LNCaP clone FGC (cell line): ENCODE measurements around the gene PXMP2.

Source experiments
- DNase-seq: peaks from one replicate; pipeline ENCODE4 v3.0.0-alpha.2; 2011; ENCODE audit warnings: low read depth
- H3K4me3 ChIP-seq: 2 replicates; pipeline ENCODE4 v1.5.1; 2011; ENCODE audit warnings: mild to moderate bottlenecking, low read depth, low read length, control low read depth
- TF ChIP-seq, protein P1 (sequence below): IDR thresholded peaks from 2 replicates; pipeline ENCODE4 v1.5.1; 2012; ENCODE audit warnings: mild to moderate bottlenecking; ENCODE audit not compliant: control insufficient read depth, insufficient read depth; ENCODE audit errors: extremely low read depth

PXMP2 gene

DNA sequence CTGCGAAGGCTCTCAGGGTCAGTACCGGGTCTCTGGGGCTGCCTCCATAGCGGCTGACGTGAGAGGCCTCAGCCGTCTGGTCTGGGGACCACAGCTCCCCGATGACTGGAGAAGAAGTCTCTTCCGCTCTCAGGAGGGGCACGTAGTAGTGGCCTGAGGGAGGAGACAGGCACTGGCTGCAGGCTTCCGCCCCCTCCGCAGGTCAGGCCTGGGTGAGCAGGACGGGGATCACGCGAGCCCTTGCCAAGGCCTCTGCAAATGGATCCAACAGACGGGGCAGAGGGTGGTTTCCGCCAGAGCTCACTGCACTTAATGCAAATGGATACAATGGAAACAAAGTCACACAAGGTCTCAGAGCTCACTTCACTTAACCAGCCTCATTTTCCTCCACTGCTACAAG is 49.5 kb downstream of the PXMP2 start:
- TF ChIP-seq, protein P1, sequence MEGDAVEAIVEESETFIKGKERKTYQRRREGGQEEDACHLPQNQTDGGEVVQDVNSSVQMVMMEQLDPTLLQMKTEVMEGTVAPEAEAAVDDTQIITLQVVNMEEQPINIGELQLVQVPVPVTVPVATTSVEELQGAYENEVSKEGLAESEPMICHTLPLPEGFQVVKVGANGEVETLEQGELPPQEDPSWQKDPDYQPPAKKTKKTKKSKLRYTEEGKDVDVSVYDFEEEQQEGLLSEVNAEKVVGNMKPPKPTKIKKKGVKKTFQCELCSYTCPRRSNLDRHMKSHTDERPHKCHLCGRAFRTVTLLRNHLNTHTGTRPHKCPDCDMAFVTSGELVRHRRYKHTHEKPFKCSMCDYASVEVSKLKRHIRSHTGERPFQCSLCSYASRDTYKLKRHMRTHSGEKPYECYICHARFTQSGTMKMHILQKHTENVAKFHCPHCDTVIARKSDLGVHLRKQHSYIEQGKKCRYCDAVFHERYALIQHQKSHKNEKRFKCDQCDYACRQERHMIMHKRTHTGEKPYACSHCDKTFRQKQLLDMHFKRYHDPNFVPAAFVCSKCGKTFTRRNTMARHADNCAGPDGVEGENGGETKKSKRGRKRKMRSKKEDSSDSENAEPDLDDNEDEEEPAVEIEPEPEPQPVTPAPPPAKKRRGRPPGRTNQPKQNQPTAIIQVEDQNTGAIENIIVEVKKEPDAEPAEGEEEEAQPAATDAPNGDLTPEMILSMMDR: no peak
- H3K4me3 ChIP-seq: no peak overlapping the region
- no peak for DNase-seq

DNA sequence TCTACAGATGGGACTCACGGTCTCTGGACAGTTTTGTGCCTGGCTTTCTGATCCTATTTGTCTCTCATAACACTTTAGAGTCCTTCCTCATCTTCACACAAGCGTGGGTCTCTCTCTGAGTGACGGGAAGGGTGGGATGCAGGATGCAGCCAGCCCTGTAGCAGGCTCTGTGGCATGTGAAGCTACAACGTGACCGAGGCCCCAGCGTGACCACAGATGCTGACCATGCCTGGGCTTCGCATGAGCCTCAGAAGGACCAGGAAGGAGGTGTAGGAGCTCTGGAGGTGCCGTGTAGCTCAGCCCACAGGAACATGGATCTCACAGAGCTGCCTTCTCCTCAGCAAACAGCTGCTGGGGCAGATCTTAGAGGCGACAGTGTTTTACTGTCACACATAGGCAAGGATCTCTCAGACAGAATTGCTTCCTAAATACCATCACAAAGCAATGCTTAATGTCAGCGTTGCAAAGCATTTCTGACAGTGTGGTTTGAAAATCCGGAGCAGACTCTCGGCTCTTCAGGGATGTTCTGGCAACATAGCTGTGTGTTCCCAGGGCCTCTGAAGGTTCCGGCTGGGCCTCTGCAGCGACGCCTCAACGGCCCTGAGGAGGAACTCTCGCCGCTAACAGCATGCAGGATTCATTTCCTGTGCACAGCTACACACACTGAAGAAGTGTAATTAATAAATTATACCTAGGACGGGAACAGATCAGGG is 52.4 kb downstream of the PXMP2 start:
- TF ChIP-seq, protein P1: no peak
- no peak overlapping the region for H3K4me3 ChIP-seq
- DNase-seq: no peak

DNA sequence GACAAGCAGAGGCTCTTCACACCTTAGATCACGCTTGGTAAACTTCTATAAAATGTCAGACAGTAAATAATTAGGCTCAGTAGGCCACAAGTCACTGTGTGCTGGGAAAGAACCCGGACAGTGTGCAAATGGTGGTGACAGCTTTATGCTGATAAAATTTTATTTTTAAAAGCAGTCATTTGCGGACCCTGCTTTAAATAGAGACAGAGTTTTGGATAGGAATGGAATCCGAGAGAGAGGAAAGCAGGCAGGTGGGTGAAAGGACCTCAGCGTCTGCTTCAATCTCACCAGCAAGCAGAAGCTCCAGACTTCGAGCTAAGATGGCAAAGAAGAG is 52.9 kb downstream of the PXMP2 start:
- no peak overlapping the region for H3K4me3 ChIP-seq
- TF ChIP-seq, protein P1: no peak
- no peak for DNase-seq

DNA sequence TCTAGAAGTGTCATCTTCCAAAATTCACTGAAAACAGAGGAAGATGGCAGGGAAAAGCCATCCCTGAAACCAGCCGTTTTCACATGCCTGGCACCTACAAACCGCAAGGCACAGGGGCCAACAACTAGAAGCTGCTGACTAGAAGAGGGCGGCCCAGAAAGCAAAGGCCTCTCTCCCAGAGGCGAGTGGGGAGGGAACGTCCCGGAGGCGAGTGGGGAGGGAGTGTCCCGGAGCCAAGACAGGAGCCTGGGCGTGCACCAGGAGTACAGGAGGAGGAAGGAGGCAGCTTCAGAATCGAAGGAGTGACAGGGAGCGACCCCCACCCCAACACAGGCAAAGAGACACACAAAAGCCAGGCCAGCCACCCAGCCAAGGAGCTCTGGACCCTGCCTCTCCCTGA is 53.3 kb downstream of the PXMP2 start:
- no peak for DNase-seq
- no peak overlapping the region for H3K4me3 ChIP-seq
- TF ChIP-seq, protein P1: no peak

DNA sequence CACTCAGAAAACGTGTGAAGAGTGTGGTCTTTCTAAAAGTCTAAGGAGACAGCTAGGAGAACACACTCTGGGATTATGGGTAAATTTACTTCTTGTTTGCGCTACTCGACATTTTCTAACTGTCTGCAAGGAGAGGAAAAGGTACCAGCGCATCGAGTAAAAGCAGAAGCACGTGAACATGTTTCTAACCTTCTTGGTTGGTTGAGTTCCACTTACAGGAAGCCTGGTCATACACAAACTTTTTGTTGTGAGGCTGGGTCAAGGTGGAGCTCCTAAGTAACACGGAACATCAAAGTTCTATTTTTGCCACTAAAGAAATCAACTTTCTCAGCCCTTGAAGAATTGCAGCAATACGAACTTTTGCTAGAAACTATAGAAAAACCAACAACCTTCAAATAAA is 54.2 kb downstream of the PXMP2 start:
- TF ChIP-seq, protein P1: no peak
- no peak for DNase-seq
- no peak overlapping the region for H3K4me3 ChIP-seq

DNA sequence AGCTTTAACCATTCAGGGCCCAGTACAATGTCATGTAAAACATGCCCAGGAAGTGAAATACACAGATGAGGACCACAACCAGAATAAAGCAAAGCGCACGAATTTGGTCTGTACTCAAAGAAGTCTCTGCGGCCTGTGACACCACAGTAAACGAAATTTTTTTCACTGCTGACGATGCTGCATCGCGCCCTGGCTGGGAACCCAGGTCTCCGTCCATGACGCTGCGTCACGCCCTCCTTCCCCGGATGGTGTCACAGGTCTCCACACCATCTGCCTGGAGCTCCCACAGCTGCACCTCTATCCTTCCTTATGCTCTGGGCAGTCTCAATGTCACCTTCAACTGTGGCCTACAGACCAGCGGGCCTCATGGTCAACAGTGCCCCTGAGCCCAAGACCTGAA is 56.4 kb downstream of the PXMP2 start:
- H3K4me3 ChIP-seq: no peak overlapping the region
- no peak for DNase-seq
- TF ChIP-seq, protein P1: no peak

DNA sequence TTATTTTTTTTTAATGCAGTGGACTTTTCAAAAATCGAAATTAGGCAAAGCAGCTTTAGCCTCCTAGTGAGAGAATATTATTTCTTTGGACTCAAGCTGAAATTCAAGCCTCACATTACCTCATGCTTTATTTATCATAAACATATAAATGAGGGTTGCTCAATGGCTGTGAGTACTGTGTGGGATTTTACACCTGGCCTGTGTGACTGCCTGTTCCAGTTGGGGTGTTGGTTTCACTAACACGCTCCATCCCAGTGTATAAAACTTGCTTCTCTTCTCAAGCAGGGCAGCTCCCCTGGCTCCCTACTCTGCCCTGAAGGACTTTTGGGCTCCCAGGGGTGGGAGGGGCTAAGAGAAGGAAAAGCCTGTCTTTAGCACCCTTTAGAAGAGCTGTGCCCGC is 59.2 kb downstream of the PXMP2 start:
- TF ChIP-seq, protein P1: no peak
- no peak overlapping the region for H3K4me3 ChIP-seq
- DNase-seq: no peak
